K562 (cell line): Measurements from ENCODE around the gene PPARD. TPM values are rescaled to one million over a fixed set of nuclear protein-coding genes. Genes with fewer than 3 reads are reported as not detected.

ENCODE experiments used
- BHLHE40 ChIP-seq: IDR thresholded peaks from 2 replicates; pipeline ENCODE4 v1.6.1; 2011; ENCODE audit warnings: low read length, improper control_type of control experiment
- NBN ChIP-seq: fragments of 450-650 bp; IDR thresholded peaks from 2 replicates; pipeline ENCODE4 v1.6.1; 2016; ENCODE audit warnings: low read depth, mild to moderate bottlenecking
- PHB ChIP-seq: fragments of 250-450 bp; sonication (Bioruptor Pico); IDR thresholded peaks from 2 replicates; pipeline ENCODE4 v1.5.0; 2021
- SMARCC2 ChIP-seq: fragments of 450-650 bp; IDR thresholded peaks from 2 replicates; pipeline ENCODE4 v1.6.1; 2017; ENCODE audit warnings: antibody characterized with exemption, moderate library complexity, mild to moderate bottlenecking, low read depth
- ZEB2 ChIP-seq: fragments of 450-650 bp; IDR thresholded peaks from 2 replicates; pipeline ENCODE4 v1.6.1; 2016
- ZNF217 ChIP-seq: sonication (generic); formaldehyde crosslinking; IDR thresholded peaks from 2 replicates; pipeline ENCODE4 v1.8.0; 2022; ENCODE audit warnings: mild to moderate bottlenecking, missing genetic modification reagents
- polyA plus RNA-seq, 8 experiments: library from polyadenylated mRNA; depleted of rRNA in 4 of 8; stranded (reverse) in 5 of 8; unstranded in 3 of 8; fragments of >200 nt; fragmentation: Nextera tagmentation in 2 of 8; fragmentation: Illumina TruSeq in 1 of 8; extraction: Ambion mirVana in 2 of 8; extraction: Trizol in 1 of 8; gene quantifications; 2 replicates each; pipeline versions ENCODE4 v1.2.1 to v1.2.3, GENCODE V29; 2011 to 2014; ENCODE audit warnings: inconsistent platforms in 1 of 8, missing spikeins in 1 of 8
- total RNA-seq, 7 experiments: library from RNA; depleted of rRNA in 6 of 7; stranded (reverse); fragments of >200 nt in 6 of 7; fragmentation: Illumina TruSeq in 2 of 7; extraction: Trizol in 2 of 7; gene quantifications; 2 replicates each; pipeline versions ENCODE4 v1.2.1 to v1.2.3, GENCODE V29; 2011 to 2021; ENCODE audit warnings: low replicate concordance in 1 of 7
- TF ChIP-seq, protein P1 (sequence below), 2 experiments: fragments of 450-650 bp; formaldehyde crosslinking in 1 of 2; IDR thresholded peaks; 2 replicates each; pipeline versions ENCODE4 v1.4.0 to v1.6.1; 2014 to 2020; ENCODE audit warnings: mild to moderate bottlenecking in 2 of 2, borderline replicate concordance in 1 of 2, low read depth in 1 of 2
- TF ChIP-seq, protein P2 (sequence below), 2 experiments: fragments of 450-650 bp in 1 of 2; sonication (generic) in 1 of 2; formaldehyde crosslinking; conservative IDR thresholded peaks; 2 replicates each; pipeline versions ENCODE4 v1.4.0 to v1.8.1; 2020 to 2022; ENCODE audit warnings: mild to moderate bottlenecking in 1 of 2, missing genetic modification reagents in 1 of 2
- TF ChIP-seq, protein P3 (sequence below): fragments of 450-650 bp; IDR thresholded peaks from one replicate; pipeline ENCODE4 v1.6.1; 2018; ENCODE audit warnings: mild to moderate bottlenecking, moderate library complexity; ENCODE audit not compliant: partially characterized antibody
- TF ChIP-seq, protein P4 (sequence below), 3 experiments: fragments of 200-800 bp in 1 of 3; sonication (Bioruptor generic) in 1 of 3; sonication (generic) in 1 of 3; formaldehyde crosslinking in 1 of 3; IDR thresholded peaks; 2 replicates each; pipeline versions ENCODE4 v1.6.1 to v1.8.0; 2016 to 2022; ENCODE audit warnings: mild to moderate bottlenecking in 2 of 3, missing compliant biosample characterization in 2 of 3, missing genetic modification characterization in 2 of 3, missing genetic modification reagents in 1 of 3
- TF ChIP-seq, protein P5 (sequence below): fragments of 250-450 bp; sonication (Bioruptor Pico); IDR thresholded peaks from 2 replicates; pipeline ENCODE4 v1.8.0; 2022; ENCODE audit warnings: moderate library complexity, mild to moderate bottlenecking, inconsistent platforms

Gene PPARD
- total and polyA plus RNA-seq, 9 of the 15 experiments (the other 6 are each of a cell fraction or from before 2014, with no cell fraction given): 0.14 to 13.2 (median 3.8) TPM

DNA sequence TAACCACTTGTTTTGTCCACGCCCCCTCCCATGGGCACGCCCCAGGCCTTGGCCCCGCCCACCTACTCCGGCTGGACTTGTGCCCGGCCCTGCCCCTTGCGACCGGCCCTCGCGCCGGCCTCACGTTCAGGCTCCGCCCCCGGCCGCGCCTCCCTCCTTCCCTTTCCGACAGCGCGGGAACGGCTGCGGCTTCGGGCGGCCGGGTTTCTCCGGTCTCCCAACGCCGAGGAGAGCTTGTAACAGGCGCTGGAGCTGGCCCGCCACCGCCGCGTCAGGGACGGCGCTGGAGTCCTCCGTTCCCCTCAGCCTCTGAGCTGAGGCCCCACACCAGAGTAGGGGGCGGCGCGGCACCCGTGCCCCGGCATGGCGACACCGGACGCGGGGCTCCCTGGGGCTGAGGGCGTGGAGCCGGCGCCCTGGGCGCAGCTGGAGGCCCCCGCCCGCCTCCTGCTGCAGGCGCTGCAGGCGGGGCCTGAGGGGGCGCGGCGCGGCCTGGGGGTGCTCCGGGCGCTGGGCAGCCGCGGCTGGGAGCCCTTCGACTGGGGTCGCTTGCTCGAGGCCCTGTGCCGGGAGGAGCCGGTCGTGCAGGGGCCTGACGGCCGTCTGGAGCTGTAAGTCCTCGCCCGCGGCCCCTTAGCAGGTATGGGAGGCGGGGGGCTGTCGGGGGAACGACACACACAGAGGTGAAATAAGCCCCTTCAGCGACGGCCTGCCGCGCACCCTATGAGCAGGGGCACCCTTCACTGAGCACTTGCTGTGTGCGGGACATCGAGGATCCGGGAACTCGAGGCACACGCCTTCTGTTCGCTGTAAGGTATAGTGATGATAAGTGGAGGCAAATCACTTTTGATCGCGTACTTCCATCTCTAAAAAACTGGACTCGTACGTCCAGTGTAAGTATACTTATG lies 110.1 kb downstream of the PPARD start, which contains the start of gene FANCE (continued):
- TF ChIP-seq, protein P1, sequence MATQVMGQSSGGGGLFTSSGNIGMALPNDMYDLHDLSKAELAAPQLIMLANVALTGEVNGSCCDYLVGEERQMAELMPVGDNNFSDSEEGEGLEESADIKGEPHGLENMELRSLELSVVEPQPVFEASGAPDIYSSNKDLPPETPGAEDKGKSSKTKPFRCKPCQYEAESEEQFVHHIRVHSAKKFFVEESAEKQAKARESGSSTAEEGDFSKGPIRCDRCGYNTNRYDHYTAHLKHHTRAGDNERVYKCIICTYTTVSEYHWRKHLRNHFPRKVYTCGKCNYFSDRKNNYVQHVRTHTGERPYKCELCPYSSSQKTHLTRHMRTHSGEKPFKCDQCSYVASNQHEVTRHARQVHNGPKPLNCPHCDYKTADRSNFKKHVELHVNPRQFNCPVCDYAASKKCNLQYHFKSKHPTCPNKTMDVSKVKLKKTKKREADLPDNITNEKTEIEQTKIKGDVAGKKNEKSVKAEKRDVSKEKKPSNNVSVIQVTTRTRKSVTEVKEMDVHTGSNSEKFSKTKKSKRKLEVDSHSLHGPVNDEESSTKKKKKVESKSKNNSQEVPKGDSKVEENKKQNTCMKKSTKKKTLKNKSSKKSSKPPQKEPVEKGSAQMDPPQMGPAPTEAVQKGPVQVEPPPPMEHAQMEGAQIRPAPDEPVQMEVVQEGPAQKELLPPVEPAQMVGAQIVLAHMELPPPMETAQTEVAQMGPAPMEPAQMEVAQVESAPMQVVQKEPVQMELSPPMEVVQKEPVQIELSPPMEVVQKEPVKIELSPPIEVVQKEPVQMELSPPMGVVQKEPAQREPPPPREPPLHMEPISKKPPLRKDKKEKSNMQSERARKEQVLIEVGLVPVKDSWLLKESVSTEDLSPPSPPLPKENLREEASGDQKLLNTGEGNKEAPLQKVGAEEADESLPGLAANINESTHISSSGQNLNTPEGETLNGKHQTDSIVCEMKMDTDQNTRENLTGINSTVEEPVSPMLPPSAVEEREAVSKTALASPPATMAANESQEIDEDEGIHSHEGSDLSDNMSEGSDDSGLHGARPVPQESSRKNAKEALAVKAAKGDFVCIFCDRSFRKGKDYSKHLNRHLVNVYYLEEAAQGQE (IDR thresholded peaks at IDR 0.05; ENCODE audit: borderline replicate concordance): no peak
- TF ChIP-seq, protein P1 (CRISPR knock-in tag; IDR thresholded peaks at IDR 0.05; ENCODE audit: low read depth): no peak; the same call in 1 of the 2 replicates
- TF ChIP-seq, protein P2, sequence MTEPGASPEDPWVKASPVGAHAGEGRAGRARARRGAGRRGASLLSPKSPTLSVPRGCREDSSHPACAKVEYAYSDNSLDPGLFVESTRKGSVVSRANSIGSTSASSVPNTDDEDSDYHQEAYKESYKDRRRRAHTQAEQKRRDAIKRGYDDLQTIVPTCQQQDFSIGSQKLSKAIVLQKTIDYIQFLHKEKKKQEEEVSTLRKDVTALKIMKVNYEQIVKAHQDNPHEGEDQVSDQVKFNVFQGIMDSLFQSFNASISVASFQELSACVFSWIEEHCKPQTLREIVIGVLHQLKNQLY (CRISPR knock-in tag; conservative IDR thresholded peaks at IDR 0.05): no peak
- TF ChIP-seq, protein P3, sequence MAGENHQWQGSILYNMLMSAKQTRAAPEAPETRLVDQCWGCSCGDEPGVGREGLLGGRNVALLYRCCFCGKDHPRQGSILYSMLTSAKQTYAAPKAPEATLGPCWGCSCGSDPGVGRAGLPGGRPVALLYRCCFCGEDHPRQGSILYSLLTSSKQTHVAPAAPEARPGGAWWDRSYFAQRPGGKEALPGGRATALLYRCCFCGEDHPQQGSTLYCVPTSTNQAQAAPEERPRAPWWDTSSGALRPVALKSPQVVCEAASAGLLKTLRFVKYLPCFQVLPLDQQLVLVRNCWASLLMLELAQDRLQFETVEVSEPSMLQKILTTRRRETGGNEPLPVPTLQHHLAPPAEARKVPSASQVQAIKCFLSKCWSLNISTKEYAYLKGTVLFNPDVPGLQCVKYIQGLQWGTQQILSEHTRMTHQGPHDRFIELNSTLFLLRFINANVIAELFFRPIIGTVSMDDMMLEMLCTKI: no peak
- TF ChIP-seq PHB (CRISPR knock-in tag): peak; percentile 86; the same call in 1 of the 2 replicates
- peak; percentile 88 for TF ChIP-seq BHLHE40
- no peak for TF ChIP-seq ZEB2
- TF ChIP-seq ZNF217 (CRISPR knock-in tag): no peak
- TF ChIP-seq, protein P4, sequence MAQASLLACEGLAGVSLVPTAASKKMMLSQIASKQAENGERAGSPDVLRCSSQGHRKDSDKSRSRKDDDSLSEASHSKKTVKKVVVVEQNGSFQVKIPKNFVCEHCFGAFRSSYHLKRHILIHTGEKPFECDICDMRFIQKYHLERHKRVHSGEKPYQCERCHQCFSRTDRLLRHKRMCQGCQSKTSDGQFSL (CRISPR knock-in tag; IDR thresholded peaks at IDR 0.05): no peak
- TF ChIP-seq, protein P4 (tag; IDR thresholded peaks at IDR 0.05): 0 out of 4 replicates have a peak, but pooled peaks of 1 of the 2 experiments have one; percentile 25
- TF ChIP-seq, protein P5, sequence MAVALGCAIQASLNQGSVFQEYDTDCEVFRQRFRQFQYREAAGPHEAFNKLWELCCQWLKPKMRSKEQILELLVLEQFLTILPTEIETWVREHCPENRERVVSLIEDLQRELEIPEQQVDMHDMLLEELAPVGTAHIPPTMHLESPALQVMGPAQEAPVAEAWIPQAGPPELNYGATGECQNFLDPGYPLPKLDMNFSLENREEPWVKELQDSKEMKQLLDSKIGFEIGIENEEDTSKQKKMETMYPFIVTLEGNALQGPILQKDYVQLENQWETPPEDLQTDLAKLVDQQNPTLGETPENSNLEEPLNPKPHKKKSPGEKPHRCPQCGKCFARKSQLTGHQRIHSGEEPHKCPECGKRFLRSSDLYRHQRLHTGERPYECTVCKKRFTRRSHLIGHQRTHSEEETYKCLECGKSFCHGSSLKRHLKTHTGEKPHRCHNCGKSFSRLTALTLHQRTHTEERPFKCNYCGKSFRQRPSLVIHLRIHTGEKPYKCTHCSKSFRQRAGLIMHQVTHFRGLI (CRISPR knock-in tag): no peak
- peak; percentile 37; the same call in 1 of the 2 replicates for TF ChIP-seq SMARCC2
- 0 out of 2 replicates have a peak, but pooled peaks have one; percentile 24 for TF ChIP-seq NBN
